ENCODE data around the gene MYO15A.

The MYO15A gene

GRCh38 chr17:18173740-18174139, 65.2 kb downstream of the MYO15A start:
- DNase-seq = no peak
- CTCF ChIA-PET = no interaction called here
- Mint-ChIP-seq H3K36me3 (no peaks in the 10 kb centered on the region), H3K27ac (no peak overlapping the region), H3K4me1 (no peaks in the 10 kb centered on the region), H3K9me3 (no peaks in the 10 kb centered on the region), H3K27me3 (peaks cover 22% of the 10 kb centered on the region), H3K4me3 (no peak overlapping the region)

GRCh38 chr17:18176176-18176575, 67.6 kb downstream of the MYO15A start:
- Mint-ChIP-seq H3K4me3 (no peak overlapping the region), H3K4me1 (peaks cover 4% of the 10 kb centered on the region), H3K27me3 (peaks cover 17% of the 10 kb centered on the region), H3K9me3 (no peaks in the 10 kb centered on the region), H3K27ac (no peak overlapping the region), H3K36me3 (no peaks in the 10 kb centered on the region)
- CTCF ChIA-PET = no interaction called here
- no peak for DNase-seq

GRCh38 chr17:18177133-18177532, 68.6 kb downstream of the MYO15A start:
- DNase-seq = no peak
- peaks cover 13% of the 10 kb centered on the region for H3K4me1 Mint-ChIP-seq
- H3K4me3 Mint-ChIP-seq = no peak overlapping the region
- H3K27me3 Mint-ChIP-seq = peaks cover 9% of the 10 kb centered on the region
- no peaks in the 10 kb centered on the region for H3K9me3 Mint-ChIP-seq
- H3K27ac Mint-ChIP-seq = no peak overlapping the region
- no peaks in the 10 kb centered on the region for H3K36me3 Mint-ChIP-seq
- CTCF ChIA-PET = no interaction called here

- CTCF ChIA-PET = no interaction called here
- Mint-ChIP-seq H3K27me3 (peaks cover 8% of the 10 kb centered on the region), H3K9me3 (no peaks in the 10 kb centered on the region), H3K4me1 (peaks cover 18% of the 10 kb centered on the region), H3K36me3 (no peaks in the 10 kb centered on the region), H3K27ac (no peak overlapping the region), H3K4me3 (no peak overlapping the region)
- no peak for DNase-seq
Observed at GRCh38 chr17:18177722-18178121, 69.2 kb downstream of the MYO15A start.

GRCh38 chr17:18179196-18179595, 70.6 kb downstream of the MYO15A start:
- CTCF ChIA-PET = interaction anchor here (2.1 kb wide), 1 partner anchor 38 kb away, joined by 5 read pairs; no protein-coding TSS in a partner anchor
- Mint-ChIP-seq H3K27ac (no peak overlapping the region), H3K4me1 (peaks cover 19% of the 10 kb centered on the region), H3K36me3 (peaks cover 2% of the 10 kb centered on the region), H3K27me3 (peaks cover 8% of the 10 kb centered on the region), H3K4me3 (no peak overlapping the region), H3K9me3 (no peaks in the 10 kb centered on the region)
- no peak for DNase-seq

GRCh38 chr17:18179804-18180203, 71.2 kb downstream of the MYO15A start:
- Mint-ChIP-seq H3K4me3 (no peak overlapping the region), H3K27ac (no peak overlapping the region), H3K27me3 (peaks cover 8% of the 10 kb centered on the region), H3K9me3 (no peaks in the 10 kb centered on the region), H3K4me1 (peaks cover 20% of the 10 kb centered on the region), H3K36me3 (peaks cover 7% of the 10 kb centered on the region)
- CTCF ChIA-PET = interaction anchor here (1.3 to 2.1 kb wide), 2 partner anchors 37 to 39 kb away, joined by 3 to 5 read pairs; no protein-coding TSS in a partner anchor
- DNase-seq = no peak

- H3K27ac Mint-ChIP-seq = peak overlapping the region; percentile 99
- H3K36me3 Mint-ChIP-seq = peaks cover 23% of the 10 kb centered on the region
- H3K9me3 Mint-ChIP-seq = no peaks in the 10 kb centered on the region
- CTCF ChIA-PET = interaction anchor here (0.6 to 2.1 kb wide), 4 partner anchors 10 to 853 kb away, joined by 3 to 5 read pairs (median 4); no protein-coding TSS in a partner anchor
- DNase-seq = no peak
- H3K4me1 Mint-ChIP-seq = peaks cover 33% of the 10 kb centered on the region
- peak overlapping the region; percentile 93 for H3K4me3 Mint-ChIP-seq
- no peaks in the 10 kb centered on the region for H3K27me3 Mint-ChIP-seq
Observed at GRCh38 chr17:18181358-18181757, 72.8 kb downstream of the MYO15A start.

- CTCF ChIA-PET = interaction anchor here (0.6 to 1.9 kb wide), 6 partner anchors 10 to 39 kb away, joined by 3 to 4 read pairs (median 3); no protein-coding TSS in a partner anchor
- H3K27me3 Mint-ChIP-seq = no peaks in the 10 kb centered on the region
- H3K27ac Mint-ChIP-seq = peak overlapping the region; percentile 99
- peaks cover 30% of the 10 kb centered on the region for H3K36me3 Mint-ChIP-seq
- H3K4me1 Mint-ChIP-seq = peaks cover 43% of the 10 kb centered on the region
- peak overlapping the region; percentile 93 for H3K4me3 Mint-ChIP-seq
- DNase-seq = peak; percentile 34
- H3K9me3 Mint-ChIP-seq = no peaks in the 10 kb centered on the region
Observed at GRCh38 chr17:18182110-18182977, 73.8 kb downstream of the MYO15A start.

GRCh38 chr17:18182978-18183333, 74.4 kb downstream of the MYO15A start:
- DNase-seq = peak; percentile 91
- peaks cover 49% of the 10 kb centered on the region for H3K4me1 Mint-ChIP-seq
- H3K4me3 Mint-ChIP-seq = peak overlapping the region; percentile 93
- no peaks in the 10 kb centered on the region for H3K9me3 Mint-ChIP-seq
- H3K36me3 Mint-ChIP-seq = peaks cover 37% of the 10 kb centered on the region
- CTCF ChIA-PET = interaction anchor here (1.0 to 1.9 kb wide), 5 partner anchors 9 to 40 kb away, joined by 3 to 4 read pairs (median 3); no protein-coding TSS in a partner anchor
- no peaks in the 10 kb centered on the region for H3K27me3 Mint-ChIP-seq
- H3K27ac Mint-ChIP-seq = peak overlapping the region; percentile 99

GRCh38 chr17:18183334-18184142, 75.0 kb downstream of the MYO15A start, which contains the start of gene ALKBH5:
Gene ALKBH5, plus strand, starts transcription at chr17:18183828. Its CDS starts 416 bp downstream, at chr17:18184244.
- Mint-ChIP-seq H3K27ac (peak within 1 kb of the TSS; percentile 99), H3K4me3 (peak within 1 kb of the TSS; percentile 93), H3K36me3 (peaks cover 42% of the 10 kb centered on the region), H3K9me3 (no peaks in the 10 kb centered on the region), H3K27me3 (no peaks in the 10 kb centered on the region), H3K4me1 (peaks cover 55% of the 10 kb centered on the region)
- CTCF ChIA-PET = interaction anchor here (1.0 to 1.9 kb wide), 6 partner anchors 9 to 41 kb away, joined by 3 to 4 read pairs (median 3); no protein-coding TSS in a partner anchor
- peak; percentile 98 for DNase-seq

GRCh38 chr17:18184143-18185031, 75.8 kb downstream of the MYO15A start:
- CTCF ChIA-PET = interaction anchor here (1.0 to 1.8 kb wide), 4 partner anchors 18 to 42 kb away, joined by 3 read pairs; no protein-coding TSS in a partner anchor
- H3K4me3 Mint-ChIP-seq = peak overlapping the region; percentile 93
- peaks cover 59% of the 10 kb centered on the region for H3K4me1 Mint-ChIP-seq
- H3K27ac Mint-ChIP-seq = peak overlapping the region; percentile 99
- H3K9me3 Mint-ChIP-seq = no peaks in the 10 kb centered on the region
- H3K36me3 Mint-ChIP-seq = peaks cover 43% of the 10 kb centered on the region
- DNase-seq = peak; percentile 82
- no peaks in the 10 kb centered on the region for H3K27me3 Mint-ChIP-seq

- Mint-ChIP-seq H3K4me3 (peak overlapping the region; percentile 93), H3K27ac (peak overlapping the region; percentile 95), H3K27me3 (no peaks in the 10 kb centered on the region), H3K36me3 (peaks cover 51% of the 10 kb centered on the region), H3K4me1 (peaks cover 64% of the 10 kb centered on the region), H3K9me3 (no peaks in the 10 kb centered on the region)
- CTCF ChIA-PET = interaction anchor here (1.1 to 2.1 kb wide), 5 partner anchors 14 to 177 kb away, joined by 3 to 4 read pairs (median 3); no protein-coding TSS in a partner anchor
- no peak for DNase-seq
Observed at GRCh38 chr17:18185391-18185790, 76.8 kb downstream of the MYO15A start.
